ENCODE data around the gene CNPY2. TPM values are rescaled to one million over a fixed set of nuclear protein-coding genes. Genes with fewer than 3 reads are reported as not detected.

The CNPY2 gene
- total and polyA plus RNA-seq, 2 of the 13 experiments (the other 11 are each of a cell fraction or from before 2014, with no cell fraction given), result 285 to 356 TPM

DNA sequence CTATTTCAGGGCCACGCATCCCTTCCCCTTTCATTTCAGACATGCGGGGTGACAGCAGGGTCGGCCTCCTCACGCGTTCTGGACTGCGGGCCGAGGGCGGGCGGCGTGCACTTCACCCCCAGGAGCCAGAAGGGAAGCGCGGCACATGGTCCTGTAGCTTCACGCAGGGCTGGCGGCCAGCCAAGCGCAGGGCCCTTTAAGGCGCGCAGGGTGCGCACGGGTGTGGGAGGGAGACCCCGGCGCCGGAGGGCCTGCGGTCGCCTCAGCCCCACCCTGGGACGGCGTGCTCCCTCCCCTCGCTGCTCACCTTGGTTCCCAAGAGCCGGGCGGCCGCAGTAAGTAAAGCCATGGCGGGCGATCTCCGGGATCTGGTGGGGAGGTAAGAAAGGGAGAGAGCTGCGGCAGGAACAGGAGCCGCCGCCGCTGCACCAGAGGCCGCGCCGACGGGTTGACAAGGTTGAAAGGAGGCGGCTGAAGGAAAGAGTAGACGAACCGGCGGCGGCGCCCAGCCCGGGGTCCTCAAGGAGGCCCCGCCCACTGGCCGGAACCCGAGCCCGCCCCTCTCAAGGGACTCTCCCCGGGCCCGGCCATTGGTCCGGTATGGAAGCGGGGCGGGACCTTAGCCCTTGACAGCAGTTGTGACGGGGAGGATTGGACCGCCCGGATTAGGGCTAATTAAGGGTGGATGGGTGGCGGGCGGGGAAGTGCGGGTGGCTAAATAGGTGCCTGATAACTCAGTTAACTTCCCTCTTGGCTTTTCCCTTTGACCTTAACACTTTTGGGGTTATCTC lies 15.7 kb downstream of the CNPY2 start, which contains the start of gene CS (continued):
- TF ChIP-seq ZNF263 (CRISPR knock-in tag; IDR thresholded peaks at IDR 0.05) (peak; percentile 10; the same call in 1 of the 2 replicates), GABPB1 (CRISPR knock-in tag; IDR thresholded peaks at IDR 0.05) (peak; percentile 90), ZBTB8A (CRISPR knock-in tag; IDR thresholded peaks at IDR 0.05; ENCODE audit: borderline replicate concordance, low read depth) (peak; percentile 96), RNF2 (conservative IDR thresholded peaks at IDR 0.05; ENCODE audit: low read depth) (no peak), RAD21 (CRISPR knock-in tag; IDR thresholded peaks at IDR 0.05) (peak; percentile 59), EZH2 (conservative IDR thresholded peaks at IDR 0.05; ENCODE audit: low read depth, low read length) (no peak), POLR2AphosphoS5 (IDR thresholded peaks at IDR 0.05; ENCODE audit: low read depth, low read length) (peak; percentile 61), ZNF292 (CRISPR knock-in tag; IDR thresholded peaks at IDR 0.05; ENCODE audit: borderline replicate concordance, low read depth) (no peak), STAT5B (CRISPR knock-in tag; IDR thresholded peaks at IDR 0.05) (no peak), NR2F6 (IDR thresholded peaks at IDR 0.05) (peak; percentile 52), NR2F6 (CRISPR knock-in tag; IDR thresholded peaks at IDR 0.05) (no peak), CEBPB (IDR thresholded peaks at IDR 0.05; ENCODE audit: borderline replicate concordance, low read depth, low read length) (no peak), HOXA5 (CRISPR knock-in tag; IDR thresholded peaks at IDR 0.05) (peak; percentile 64; the same call in 1 of the 2 replicates), ZSCAN12 (CRISPR knock-in tag; IDR thresholded peaks at IDR 0.05) (no peak), ZNF367 (CRISPR knock-in tag; IDR thresholded peaks at IDR 0.05; ENCODE audit: borderline replicate concordance) (no peak), ZNF333 (CRISPR knock-in tag; IDR thresholded peaks at IDR 0.05; ENCODE audit: borderline replicate concordance) (peak; percentile 73; the same call in 1 of the 2 replicates), ZNF207 (IDR thresholded peaks at IDR 0.05; ENCODE audit: borderline replicate concordance) (no peak), IKZF1 (IDR thresholded peaks at IDR 0.05) (no peak), ZNF775 (CRISPR knock-in tag; IDR thresholded peaks at IDR 0.05; ENCODE audit: borderline replicate concordance) (no peak), KDM4B (CRISPR knock-in tag; IDR thresholded peaks at IDR 0.05) (no peak), SMARCE1 (IDR thresholded peaks at IDR 0.05; ENCODE audit: borderline replicate concordance) (no peak), NCOR1 (IDR thresholded peaks at IDR 0.05; ENCODE audit: borderline replicate concordance, low read length) (no peak), ZSCAN31 (CRISPR knock-in tag; IDR thresholded peaks at IDR 0.05; ENCODE audit: low read depth) (peak; percentile 51; the same call in 1 of the 2 replicates), ZBTB42 (CRISPR knock-in tag; IDR thresholded peaks at IDR 0.05) (no peak)
- TF ChIP-seq, protein P1, sequence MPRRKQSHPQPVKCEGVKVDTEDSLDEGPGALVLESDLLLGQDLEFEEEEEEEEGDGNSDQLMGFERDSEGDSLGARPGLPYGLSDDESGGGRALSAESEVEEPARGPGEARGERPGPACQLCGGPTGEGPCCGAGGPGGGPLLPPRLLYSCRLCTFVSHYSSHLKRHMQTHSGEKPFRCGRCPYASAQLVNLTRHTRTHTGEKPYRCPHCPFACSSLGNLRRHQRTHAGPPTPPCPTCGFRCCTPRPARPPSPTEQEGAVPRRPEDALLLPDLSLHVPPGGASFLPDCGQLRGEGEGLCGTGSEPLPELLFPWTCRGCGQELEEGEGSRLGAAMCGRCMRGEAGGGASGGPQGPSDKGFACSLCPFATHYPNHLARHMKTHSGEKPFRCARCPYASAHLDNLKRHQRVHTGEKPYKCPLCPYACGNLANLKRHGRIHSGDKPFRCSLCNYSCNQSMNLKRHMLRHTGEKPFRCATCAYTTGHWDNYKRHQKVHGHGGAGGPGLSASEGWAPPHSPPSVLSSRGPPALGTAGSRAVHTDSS (CRISPR knock-in tag; conservative IDR thresholded peaks at IDR 0.05), result no peak
- TF ChIP-seq, protein P2, sequence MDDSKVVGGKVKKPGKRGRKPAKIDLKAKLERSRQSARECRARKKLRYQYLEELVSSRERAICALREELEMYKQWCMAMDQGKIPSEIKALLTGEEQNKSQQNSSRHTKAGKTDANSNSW (CRISPR knock-in tag; IDR thresholded peaks at IDR 0.05; ENCODE audit: borderline replicate concordance), result no peak
- TF ChIP-seq, protein P3, sequence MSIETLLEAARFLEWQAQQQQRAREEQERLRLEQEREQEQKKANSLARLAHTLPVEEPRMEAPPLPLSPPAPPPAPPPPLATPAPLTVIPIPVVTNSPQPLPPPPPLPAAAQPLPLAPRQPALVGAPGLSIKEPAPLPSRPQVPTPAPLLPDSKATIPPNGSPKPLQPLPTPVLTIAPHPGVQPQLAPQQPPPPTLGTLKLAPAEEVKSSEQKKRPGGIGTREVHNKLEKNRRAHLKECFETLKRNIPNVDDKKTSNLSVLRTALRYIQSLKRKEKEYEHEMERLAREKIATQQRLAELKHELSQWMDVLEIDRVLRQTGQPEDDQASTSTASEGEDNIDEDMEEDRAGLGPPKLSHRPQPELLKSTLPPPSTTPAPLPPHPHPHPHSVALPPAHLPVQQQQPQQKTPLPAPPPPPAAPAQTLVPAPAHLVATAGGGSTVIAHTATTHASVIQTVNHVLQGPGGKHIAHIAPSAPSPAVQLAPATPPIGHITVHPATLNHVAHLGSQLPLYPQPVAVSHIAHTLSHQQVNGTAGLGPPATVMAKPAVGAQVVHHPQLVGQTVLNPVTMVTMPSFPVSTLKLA (IDR thresholded peaks at IDR 0.05), result peak; percentile 42

All from HepG2 (cell line).